H1 (cell line): Measurements from ENCODE around the gene FHIT. TPM values are rescaled to one million over a fixed set of nuclear protein-coding genes. Genes with fewer than 3 reads are reported as not detected.

Source experiments
- CTBP2 ChIP-seq: IDR thresholded peaks from 2 replicates; pipeline ENCODE4 v1.7.0; 2011; ENCODE audit warnings: borderline replicate concordance, mild to moderate bottlenecking, moderate library complexity, mixed read lengths, low read length; ENCODE audit not compliant: insufficient read depth, insufficient read length
- polyA plus RNA-seq, 7 experiments: library from polyadenylated mRNA; depleted of rRNA in 3 of 7; stranded (reverse) in 5 of 7; unstranded in 2 of 7; fragments of >200 nt in 5 of 7; fragments of 200-250 nt in 2 of 7; gene quantifications; 1 replicate in 5 of 7; 2 replicates in 1 of 7; 4 replicates in 1 of 7; pipeline versions ENCODE4 v1.2.1 to v1.2.3, GENCODE V29; 2011 to 2013; ENCODE audit warnings: missing spikeins in 2 of 7, mixed read lengths in 2 of 7
- total RNA-seq: library from RNA; stranded (reverse); fragmentation: NEBNext Ultra II Directional; extraction: Animal tissue kit (Norgen Biotek cat#: 25700); gene quantifications from 2 replicates; pipeline ENCODE4 v1.2.1, GENCODE V29; 2021

FHIT gene
- total and polyA plus RNA-seq, 2 of the 8 experiments (the other 6 are each of a cell fraction or from before 2014, with no cell fraction given), result 1.2 to 3.2 TPM

DNA sequence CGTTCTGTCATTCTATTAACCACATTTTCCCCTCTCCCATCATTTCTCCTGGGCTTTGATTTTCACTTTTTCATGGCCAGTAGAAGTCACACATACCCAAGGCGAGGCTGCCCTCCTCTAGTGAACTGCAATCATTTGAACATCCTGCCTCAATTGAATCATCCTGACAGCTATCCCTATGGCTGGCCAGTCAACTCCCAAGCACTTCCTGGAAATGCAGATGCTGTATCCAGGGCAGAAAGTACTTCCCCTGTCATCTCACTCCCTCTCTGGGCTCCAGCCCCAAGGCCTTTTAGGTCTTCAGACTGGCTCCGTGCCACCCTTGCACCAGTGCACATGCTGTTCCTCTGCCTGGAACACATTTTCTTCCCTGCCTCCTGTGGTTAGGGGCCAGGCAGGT lies 1463.1 kb downstream of the FHIT start (continued):
- no peak for TF ChIP-seq CTBP2
